GM06990 (cell line): ENCODE data around the gene KDM4B.

ENCODE experiments used
- DNase-seq: peaks from one replicate; pipeline ENCODE4 v3.0.0-alpha.2; 2011; ENCODE audit not compliant: insufficient read length; ENCODE audit errors: extremely low read depth
- H3K27me3 ChIP-seq: replicated peaks from 2 replicates; pipeline ENCODE4 v1.6.0; 2011; ENCODE audit warnings: low read length; ENCODE audit not compliant: control insufficient read depth, insufficient read depth
- H3K36me3 ChIP-seq: 2 replicates; pipeline ENCODE4 v1.5.1; 2011; ENCODE audit warnings: low read length; ENCODE audit not compliant: control insufficient read depth, insufficient read depth
- H3K4me3 ChIP-seq: replicated peaks from 2 replicates; pipeline ENCODE4 v1.5.1; 2011; ENCODE audit warnings: low read depth, mild to moderate bottlenecking, control low read depth, low read length
- CTCF ChIP-seq: IDR thresholded peaks from 2 replicates; pipeline ENCODE4 v1.5.1; 2011; ENCODE audit warnings: low read length, control low read depth, mild to moderate bottlenecking, inconsistent platforms; ENCODE audit not compliant: insufficient read depth, poor library complexity, severe bottlenecking

Gene KDM4B

GRCh38 chr19:5097331-5097930 lies 128.5 kb downstream of the KDM4B start:
- H3K27me3 ChIP-seq: no peaks in the 10 kb centered on the region
- no peak overlapping the region for H3K4me3 ChIP-seq
- H3K36me3 ChIP-seq: peaks cover 2% of the 10 kb centered on the region
- no peak for TF ChIP-seq CTCF
- DNase-seq: no peak

- H3K27me3 ChIP-seq: no peaks in the 10 kb centered on the region
- no peak overlapping the region for H3K4me3 ChIP-seq
- peaks cover 2% of the 10 kb centered on the region for H3K36me3 ChIP-seq
- TF ChIP-seq CTCF: no peak
- no peak for DNase-seq
Measured at GRCh38 chr19:5097959-5098623, 129.2 kb downstream of the KDM4B start.

- Histone ChIP-seq H3K27me3 (no peaks in the 10 kb centered on the region), H3K36me3 (peaks cover 2% of the 10 kb centered on the region), H3K4me3 (no peak overlapping the region)
- DNase-seq: no peak
- no peak for TF ChIP-seq CTCF
Measured at GRCh38 chr19:5098646-5099045, 129.7 kb downstream of the KDM4B start.

GRCh38 chr19:5099701-5100221 lies 130.8 kb downstream of the KDM4B start:
- Histone ChIP-seq H3K36me3 (peaks cover 2% of the 10 kb centered on the region), H3K27me3 (no peaks in the 10 kb centered on the region), H3K4me3 (no peak overlapping the region)
- no peak for DNase-seq
- TF ChIP-seq CTCF: no peak

GRCh38 chr19:5101871-5102270 lies 133.0 kb downstream of the KDM4B start:
- no peak for DNase-seq
- Histone ChIP-seq H3K4me3 (no peak overlapping the region), H3K27me3 (no peaks in the 10 kb centered on the region), H3K36me3 (peaks cover 3% of the 10 kb centered on the region)
- no peak for TF ChIP-seq CTCF
